SKM-1 (cell line): ENCODE measurements around the gene SLC66A2.

ENCODE experiments used
- DNase-seq: peaks from one replicate; lab custom pipeline; 2025; ENCODE audit not compliant: unreplicated experiment; lab: John Stamatoyannopoulos, UW

SLC66A2 gene

GRCh38 chr18:79852561-79853302, 98.7 kb downstream of the SLC66A2 start:
- DNase-seq, result no peak
